Measurements from ENCODE around the gene PPFIBP1.
"Not testable (repeated sequence)": the region's sequence is repeated elsewhere in the genome, so short reads cannot be mapped to it uniquely, and the experiment has no call there.

PPFIBP1 gene

DNA sequence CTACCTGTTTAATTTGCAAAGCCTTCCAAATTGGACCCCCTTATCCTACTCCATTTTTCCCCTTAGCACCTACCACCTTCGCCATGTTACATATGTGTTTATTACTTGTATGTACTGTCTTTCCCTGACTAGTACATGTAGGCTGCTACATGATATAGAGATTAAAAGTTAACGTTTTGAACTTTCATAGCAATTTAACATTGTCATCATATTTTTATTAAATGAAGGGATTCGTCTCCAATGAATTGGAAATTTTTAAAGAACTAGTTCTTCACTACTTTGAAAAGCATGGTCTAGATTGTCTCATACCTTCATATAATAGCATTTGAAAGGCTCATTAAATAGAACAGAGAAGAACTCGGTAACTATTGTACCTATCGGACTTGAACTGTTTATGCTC, 107.4 kb downstream of the PPFIBP1 start:
- no peak for DNase-seq

DNA sequence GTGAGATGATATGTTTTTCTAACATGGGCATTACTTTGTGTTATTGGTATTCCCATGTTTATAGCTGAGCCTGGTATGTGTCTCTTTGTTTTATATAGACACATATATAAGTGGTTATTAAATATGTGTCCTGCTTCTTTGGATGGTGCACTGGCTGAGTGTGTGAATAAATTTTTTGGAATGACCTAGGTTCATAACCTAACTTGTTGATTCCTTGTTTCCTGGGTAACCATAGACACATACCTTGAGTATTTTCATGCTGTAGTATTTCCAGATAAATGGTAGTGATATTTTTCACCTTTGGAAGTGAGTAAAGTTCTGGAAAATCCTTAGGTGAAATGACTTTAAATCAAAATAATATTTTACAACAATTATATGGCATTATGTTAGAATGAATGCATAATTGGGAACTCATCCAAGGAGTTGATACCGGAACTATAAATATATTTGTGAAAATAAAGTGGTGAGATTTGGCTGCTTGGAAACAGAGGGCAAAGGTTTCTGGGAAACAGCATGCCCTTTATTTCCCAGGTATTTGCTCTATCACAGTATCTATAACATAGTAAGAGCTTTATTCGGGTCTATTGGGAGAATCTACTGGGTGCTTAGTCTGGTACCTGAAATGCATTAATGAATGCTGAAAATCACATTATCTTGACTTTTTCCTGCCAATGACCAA, 107.9 kb downstream of the PPFIBP1 start:
- no peak for DNase-seq

DNA sequence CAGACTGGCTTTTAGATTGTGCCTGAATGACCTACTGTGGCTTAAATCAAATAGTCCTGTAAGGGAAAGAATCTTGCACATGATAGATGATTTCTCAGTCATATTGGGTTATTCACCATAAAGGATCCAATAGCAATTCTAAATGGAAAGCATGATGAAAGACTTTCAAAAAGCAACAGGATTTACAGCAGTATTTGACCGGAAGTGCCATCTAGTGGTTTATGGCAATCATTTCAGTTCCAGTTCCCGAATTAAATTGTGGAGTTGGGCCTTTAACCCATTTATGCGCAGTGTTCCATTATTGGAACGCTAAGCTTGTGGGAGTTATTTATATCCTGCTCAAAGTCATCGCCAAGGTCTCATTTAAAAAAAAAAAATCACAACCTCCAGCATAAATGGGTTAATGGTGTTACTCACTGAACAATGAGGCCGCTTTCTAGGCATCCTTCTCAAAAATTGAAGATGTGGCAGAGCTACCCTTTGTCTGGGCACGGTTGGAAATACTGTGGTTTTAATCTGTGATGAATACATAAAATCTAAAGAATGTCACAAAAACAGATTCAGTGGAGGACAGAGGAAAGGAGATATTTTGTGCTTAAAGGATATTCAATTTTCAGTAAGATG, 111.5 kb downstream of the PPFIBP1 start:
- DNase-seq: peak; percentile 26

DNA sequence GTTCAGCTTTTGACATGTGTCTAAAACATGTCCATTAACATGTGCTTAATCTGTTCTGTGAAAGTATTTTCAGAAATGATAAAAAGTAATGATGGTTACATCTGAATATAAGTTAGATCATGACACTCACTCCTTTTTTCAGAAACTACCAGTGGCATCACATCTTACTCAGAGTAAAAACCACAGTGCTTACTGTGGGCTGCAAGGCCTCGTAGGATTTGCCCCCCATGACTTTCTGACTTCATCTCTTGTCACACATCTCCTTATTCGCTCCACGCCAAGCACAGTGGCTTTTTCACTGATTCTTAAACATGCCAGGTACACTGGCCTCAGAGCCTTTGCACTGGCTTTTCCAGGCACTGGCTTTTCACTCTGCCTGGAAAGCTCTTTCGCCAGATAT, 112.6 kb downstream of the PPFIBP1 start:
- not testable (repeated sequence) for DNase-seq

DNA sequence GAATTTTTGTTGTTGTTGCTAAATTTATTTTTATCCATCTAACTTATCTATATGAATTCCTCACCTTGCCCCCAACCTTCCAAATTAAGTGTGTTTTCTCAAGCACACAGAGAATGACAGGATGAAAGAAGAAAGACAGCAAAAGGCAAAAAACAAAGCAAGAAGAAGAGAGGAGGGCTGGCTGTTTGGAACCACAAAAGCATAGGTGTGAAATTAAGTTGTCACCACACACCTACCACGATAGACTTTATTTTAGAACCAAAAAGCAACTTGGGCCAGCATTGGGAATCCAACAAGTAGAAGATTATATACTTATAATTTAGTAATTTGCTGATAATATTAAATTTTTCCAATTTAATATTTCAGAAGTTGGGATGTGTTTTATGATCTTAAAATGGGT, 113.5 kb downstream of the PPFIBP1 start:
- DNase-seq: no peak

DNA sequence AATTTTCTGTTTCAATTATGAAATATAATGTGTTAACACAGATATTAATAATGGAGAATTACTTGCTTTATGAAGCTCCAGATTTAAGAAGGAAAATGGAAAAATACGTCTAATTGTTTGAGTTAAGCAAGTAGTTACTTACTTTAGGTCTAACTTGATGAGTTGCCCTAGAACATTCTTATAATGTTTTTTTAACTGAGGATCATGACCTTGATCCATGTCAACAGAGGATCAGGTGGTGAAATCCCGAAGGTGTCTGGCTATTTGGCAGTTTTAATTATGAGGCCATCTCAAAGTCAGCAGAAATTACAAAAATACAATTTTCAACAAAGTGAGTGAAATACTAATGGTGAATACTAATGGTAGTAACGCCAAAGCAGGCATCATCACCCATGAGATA, 115.3 kb downstream of the PPFIBP1 start:
- DNase-seq: no peak

DNA sequence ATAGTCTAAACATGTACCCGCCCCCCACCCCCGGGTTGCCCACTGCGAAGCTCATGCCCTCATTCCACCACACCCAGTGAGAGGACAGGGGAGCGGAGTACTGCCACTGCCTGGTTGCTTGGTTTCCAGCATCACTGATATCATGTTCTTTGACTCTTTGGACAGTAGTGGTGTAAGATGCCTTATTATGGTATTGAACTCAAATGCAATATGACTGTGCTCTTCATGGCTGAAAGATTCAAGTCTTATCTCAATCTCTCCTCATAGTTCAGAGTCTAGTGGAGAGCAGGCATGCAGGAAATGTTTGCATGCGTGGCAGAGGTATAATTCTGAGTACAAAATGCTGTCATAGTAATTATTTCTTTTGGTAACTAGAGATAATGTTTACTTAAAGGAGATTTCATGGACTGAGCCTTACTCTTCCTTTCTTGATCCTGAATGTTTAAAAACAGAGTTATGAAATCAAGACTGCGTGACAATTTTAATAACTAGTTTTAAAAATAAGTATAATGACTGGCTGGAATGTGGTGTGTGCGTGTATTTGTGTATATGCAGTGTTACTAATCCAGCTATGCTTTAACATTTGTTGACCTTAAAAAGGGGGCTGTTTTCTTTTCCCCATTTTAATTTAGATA, 116.7 kb downstream of the PPFIBP1 start:
- DNase-seq: not testable (repeated sequence)

DNA sequence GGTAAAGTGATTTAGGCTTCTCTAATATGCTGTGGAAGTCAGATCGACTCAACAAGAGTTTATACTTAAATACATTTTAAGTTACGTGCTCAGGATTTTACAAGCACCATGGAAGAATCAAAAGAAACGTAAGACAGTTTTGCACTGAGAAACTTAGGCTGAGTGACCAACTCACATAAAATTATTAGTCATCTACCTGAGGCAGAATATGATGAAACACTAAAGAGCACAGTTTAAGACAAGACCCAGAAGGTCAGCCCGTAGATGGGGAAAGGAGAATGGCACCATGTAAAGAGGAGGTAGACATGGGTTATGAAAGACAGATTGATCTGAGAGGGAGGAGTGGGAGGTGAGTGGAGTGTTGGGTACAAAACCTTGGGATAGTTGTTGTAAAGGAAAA, 118.4 kb downstream of the PPFIBP1 start:
- not testable (repeated sequence) for DNase-seq

DNA sequence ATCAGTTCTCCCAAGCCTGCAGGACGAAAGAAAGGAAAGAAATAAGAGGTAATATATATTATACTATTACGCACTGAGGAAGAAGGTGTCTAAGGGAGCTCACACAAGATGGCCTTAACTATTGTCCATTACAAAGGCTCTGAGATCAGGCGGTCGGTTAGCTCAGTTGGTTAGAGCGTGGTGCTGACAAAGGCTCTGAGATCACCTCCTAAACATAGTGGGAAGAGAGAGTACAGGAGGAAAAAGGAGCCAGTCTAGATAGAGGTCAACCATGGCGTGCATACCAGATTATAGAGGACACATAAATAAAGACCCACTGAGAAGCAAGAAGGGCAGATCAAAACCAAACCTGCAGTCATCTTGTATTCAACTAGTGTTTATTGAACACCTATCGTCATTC, 118.9 kb downstream of the PPFIBP1 start:
- not testable (repeated sequence) for DNase-seq

DNA sequence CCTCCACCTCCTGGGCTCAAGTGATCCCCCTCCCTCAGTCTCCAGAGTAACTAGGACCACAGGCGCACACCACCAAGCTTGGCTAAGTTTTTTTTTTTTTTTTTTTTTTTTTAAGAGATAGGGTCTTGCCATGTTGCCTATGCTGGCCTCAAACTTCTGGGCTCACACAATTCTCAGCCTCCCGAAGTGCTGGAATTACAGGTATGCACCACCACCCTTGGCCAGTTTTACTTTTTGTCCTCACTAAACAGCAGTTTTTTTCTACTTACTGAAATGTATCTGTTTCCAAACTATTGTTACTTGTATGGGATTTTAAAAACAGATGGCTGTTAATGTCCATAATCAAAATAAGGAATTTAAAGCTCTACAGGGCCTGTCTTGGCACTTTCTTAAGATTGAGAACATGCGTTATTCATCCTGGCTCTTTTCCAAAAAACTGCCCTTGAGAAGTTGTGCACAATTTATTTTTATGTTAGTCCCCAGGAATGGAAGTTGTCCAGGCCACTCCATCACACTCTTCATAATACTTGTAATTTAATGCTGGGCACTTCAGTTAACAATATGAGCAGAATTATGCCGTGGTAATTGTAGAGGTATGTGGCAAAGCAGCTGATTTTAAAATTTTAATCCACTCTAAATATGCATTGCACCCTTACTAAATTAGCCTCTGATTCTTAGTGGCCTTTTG, 120.3 kb downstream of the PPFIBP1 start:
- DNase-seq: peak; percentile 29

DNA sequence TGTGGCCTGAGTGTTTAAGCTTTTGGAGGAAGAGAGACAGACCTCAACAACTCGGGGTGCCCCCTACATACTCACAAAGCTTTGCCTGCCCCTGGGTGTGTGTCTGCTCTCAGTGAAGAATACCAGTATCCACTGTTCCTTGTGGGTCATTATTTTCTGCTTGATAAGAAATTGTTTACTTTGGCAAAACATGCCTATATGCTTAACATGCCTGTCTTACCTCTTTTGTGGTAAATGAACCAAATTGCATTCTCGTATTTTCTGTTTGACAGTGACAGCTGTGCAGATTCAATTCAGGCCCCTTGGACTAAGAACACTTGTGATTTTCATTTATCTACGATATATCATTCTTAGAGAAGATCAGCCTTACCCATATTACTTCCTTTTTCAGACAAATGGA, 121.7 kb downstream of the PPFIBP1 start:
- DNase-seq: peak; percentile 9

DNA sequence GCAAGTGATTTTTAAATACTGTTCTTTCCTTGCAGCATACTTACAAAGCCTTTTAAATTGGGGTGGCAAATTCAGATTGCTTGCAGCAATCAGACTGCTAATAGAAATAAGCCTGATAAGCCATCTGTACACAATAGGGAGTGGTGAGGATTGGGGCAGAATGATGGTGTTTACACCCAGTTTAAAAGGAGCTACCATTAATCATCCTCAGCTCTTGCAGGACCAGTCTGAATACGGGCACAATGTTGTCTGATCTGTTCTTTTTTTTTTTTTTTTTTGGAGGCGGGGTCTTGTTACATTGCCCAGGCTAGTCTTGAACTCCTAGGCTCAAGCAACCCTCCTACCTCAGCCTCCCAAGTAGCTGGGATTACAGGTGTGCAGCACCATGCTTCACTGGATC, 122.1 kb downstream of the PPFIBP1 start:
- DNase-seq: no peak

DNA sequence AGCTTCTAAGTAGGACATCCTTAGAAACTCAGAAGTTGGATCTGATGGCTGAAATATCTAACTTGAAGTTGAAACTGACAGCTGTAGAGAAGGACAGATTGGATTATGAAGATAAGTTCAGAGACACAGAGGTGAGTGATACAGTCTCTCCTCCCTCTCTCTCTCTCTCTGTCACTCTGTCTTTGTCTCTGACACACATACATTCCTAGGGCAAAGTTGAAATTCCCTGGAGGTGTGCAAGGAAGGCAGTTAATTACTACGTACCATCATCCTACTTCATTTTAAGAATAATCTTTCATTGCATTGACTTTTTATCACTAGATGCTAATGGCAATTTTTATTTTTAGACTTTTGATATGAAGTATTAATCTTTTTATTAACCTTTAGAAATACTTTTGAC, 126.0 kb downstream of the PPFIBP1 start:
- no peak for DNase-seq

DNA sequence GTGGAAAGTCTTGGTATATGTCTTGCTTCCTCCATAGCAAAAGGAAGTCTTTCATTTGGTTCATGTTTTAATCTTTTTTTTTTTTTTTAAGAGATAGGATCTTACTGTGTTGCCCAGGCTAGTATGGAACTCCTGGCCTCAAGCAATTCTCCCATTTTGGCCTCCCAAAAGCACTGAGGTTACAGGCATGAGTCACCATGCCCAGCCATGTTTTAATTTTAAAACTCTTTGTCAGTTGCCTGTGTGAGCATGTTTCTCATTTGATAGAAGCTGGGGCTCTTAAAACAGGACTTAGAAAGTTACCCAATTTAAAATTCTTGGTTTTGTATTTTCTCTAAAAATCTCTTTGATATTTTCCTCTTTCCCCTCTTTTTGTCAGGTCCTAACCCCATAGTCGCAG, 127.2 kb downstream of the PPFIBP1 start:
- no peak for DNase-seq

DNA sequence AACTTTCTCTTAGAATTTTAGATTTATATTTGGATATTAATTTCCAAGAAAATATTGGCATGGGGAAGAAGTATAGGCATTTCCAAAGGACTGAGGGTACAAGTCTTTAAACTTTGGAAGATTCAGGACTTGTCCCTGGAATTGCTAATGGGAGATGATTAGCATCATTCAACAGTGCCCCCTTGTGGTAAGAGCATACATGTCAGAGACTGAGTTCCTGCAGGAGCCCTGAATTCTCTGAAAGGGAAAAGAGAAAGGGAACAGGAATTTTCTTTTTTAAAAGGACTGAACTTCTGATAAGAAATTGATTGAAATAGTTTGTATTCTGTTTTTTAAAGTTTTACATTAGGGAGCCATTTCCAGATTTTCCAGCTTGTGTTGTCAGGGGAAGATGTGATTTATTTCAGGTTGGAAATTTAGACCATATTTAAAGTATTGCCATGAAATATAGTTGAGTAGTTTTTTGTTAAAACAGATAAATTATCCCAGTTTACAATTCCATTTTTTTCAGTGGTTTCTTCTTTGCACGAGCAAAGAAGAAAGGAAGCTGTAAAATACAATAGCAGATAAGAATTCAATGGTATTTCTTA, 128.3 kb downstream of the PPFIBP1 start:
- peak; percentile 58 for DNase-seq

DNA sequence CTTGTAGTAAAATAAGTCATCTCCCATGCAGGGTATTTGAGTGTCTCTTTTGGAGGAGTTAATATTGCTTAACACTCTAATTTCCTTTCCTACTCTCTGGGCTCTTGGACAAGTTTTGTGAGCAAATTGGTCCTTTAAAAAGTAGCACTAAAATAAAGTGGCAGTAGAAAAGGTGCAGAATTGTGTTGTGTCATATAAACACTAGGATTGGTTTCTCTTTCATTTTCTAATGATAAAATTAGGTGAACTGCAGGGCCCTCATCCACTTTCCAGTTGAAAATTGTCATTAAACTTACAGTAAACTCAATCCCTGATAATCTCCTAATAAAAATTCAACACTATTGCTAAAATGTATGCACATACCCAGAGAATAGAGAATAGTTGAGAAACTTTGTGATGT, 129.7 kb downstream of the PPFIBP1 start:
- no peak for DNase-seq

DNA sequence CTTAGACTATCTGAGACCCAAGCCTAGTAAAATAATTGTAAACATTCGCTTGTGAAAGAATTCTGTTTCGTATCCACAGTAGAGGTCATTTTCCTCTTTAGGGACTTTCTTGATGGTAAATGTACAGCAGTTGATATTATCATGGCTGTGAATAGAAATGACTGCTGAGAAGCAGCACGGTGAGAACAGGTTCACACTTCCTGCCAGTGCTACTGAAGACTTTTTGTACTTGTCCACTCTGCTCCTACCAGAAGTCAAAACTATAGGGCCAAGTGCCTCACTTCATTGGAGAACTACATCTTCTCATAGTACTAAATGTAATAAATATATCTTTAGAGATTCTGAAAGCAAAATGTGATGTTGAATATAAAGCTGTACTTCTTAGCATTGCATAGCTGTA, 131.5 kb downstream of the PPFIBP1 start:
- DNase-seq: not testable (repeated sequence)

DNA sequence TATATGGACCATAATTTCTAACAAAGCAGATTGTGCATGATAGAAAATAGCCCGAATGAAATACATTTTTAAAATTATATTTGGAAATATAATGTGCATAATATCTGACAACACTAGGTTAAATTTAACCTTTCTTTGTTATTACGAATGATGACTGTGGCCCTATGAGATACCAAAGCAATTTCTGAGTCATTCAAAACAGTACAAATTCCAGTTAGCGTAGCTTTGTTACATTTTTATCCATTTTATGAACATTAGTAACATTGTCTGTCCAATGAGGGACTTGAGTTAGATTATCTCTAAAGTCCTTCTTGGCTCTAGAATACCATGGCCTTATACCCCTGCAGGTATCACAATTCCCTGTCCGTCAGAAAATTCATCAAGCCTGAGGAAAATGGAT, 133.3 kb downstream of the PPFIBP1 start:
- DNase-seq: no peak

DNA sequence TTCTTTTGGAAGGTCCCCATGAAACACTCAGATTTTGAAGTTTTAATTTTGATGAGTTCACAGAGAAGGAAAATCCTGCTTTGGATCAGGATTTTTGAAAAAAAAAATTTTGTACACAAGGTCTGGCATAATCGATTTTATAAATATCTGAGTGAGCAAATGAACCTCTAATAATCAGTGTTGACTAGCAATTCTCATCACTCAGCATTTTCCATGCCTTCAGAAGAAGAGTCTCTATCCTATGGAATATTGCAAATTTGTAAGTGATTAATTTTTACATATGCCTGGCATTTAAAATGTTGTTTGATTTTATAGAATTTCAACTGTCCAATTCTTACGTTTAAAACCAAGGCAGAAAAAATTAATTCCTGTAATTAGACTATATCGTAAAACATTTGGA, 141.7 kb downstream of the PPFIBP1 start:
- no peak for DNase-seq

DNA sequence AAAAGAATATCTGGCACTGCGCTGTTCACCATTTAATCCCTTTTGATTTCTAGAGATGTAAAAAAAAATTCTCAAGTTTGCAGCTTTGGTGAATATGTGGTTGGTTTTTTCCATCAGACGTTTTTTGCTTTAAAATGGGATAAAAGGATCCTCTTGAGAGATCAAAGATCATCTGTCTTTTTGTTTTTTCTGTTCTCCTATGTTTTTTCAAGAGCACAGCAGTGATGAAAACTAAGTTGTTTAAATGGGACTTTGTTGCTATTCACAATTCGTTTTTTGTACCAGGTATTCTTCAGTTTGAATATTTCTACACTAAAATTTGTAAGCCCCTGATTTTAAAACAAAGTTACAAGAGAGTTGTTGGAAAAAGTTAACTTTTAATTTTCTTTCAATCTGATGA, 142.5 kb downstream of the PPFIBP1 start:
- no peak for DNase-seq

DNA sequence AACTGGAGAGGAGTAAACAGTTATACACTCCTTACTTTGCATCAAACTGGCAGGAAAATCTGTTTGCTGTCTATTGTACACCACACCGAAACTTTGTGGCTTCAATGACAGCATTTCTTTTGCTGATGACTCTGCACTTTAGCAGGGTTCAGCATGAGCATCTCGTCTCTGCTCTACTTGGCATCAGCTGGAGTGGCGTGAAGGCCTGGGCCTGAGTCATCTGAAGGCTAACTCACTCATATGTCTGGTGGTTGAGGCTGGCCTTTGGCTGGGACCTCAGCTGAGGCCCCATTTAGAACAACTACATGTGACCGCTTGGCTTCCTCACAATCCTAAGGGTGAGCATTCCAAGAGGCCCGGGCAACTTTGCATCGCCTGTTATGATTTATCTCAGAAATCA, 143.5 kb downstream of the PPFIBP1 start:
- no peak for DNase-seq

DNA sequence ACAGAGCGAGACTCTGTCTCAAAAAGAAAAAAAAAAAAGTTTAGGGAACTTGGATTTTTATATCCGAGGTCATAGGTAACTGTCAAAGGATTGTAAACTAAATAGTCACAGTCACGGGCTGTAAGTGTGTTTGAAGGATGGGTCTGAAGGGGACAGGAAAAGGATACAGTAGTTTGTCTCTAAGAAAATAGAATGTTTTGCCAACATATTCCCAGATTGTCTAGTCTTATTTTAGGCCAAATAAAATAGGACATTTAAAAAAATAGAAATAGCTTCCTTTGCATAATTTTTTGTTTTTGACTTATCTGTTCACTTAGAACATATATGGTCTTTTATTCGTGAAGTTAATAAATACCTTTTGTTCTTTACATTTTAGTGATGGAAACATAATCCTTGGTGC, 148.0 kb downstream of the PPFIBP1 start:
- no peak for DNase-seq

DNA sequence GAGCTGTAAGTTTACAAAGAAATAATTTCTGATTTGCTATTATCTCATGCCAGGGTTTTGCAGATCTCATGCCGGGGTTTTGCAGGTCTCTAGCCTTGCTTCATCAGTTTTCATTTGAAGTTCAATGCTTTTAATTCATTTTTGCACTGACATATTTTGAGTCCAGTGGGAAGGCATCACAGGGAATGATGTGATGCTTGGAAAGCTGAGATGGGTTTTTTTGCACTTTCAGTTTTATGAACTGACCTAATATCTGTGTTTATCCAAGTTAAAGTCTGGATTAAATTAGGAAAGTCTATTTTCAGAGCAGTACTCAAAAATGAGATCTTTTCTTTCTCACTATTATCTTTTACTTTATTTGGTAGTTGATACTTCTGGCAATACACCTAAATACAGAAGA, 148.6 kb downstream of the PPFIBP1 start:
- DNase-seq: no peak

Data from NCI-H2029 (cell line).